DOHH2 (cell line): ENCODE data around the gene ANO6.

Experiments used
- H3F3A ChIP-seq: fragments of 200-600 bp; sonication (generic), shearing (Covaris generic); 2 replicates; pipeline ENCODE4 v1.6.0; 2016; ENCODE audit warnings: antibody characterized with exemption, mild to moderate bottlenecking; ENCODE audit not compliant: control insufficient read depth, insufficient read depth
- H3K27ac ChIP-seq: fragments of 200-600 bp; sonication (generic); 2 replicates; pipeline ENCODE4 v1.5.1; 2014; ENCODE audit warnings: low read depth, mild to moderate bottlenecking, low read length, moderate library complexity
- H3K27me3 ChIP-seq: fragments of 200-600 bp; sonication (generic); 2 replicates; pipeline ENCODE4 v1.6.1; 2014; ENCODE audit warnings: mild to moderate bottlenecking, low read length, mixed read lengths; ENCODE audit not compliant: control insufficient read depth
- H3K36me3 ChIP-seq: fragments of 200-600 bp; sonication (generic); 2 replicates; pipeline ENCODE4 v1.6.1; 2014; ENCODE audit warnings: mild to moderate bottlenecking, low read length, moderate library complexity, mixed read lengths; ENCODE audit not compliant: control insufficient read depth
- H3K4me1 ChIP-seq: fragments of 200-600 bp; sonication (generic); 2 replicates; pipeline ENCODE4 v1.6.1; 2014; ENCODE audit warnings: mild to moderate bottlenecking, low read length, mixed read lengths; ENCODE audit not compliant: control insufficient read depth
- H3K4me2 ChIP-seq: fragments of 200-600 bp; sonication (generic); 2 replicates; pipeline ENCODE4 v1.6.0; 2014; ENCODE audit warnings: mild to moderate bottlenecking, low read length, moderate library complexity
- H3K4me3 ChIP-seq: fragments of 200-600 bp; sonication (generic); 2 replicates; pipeline ENCODE4 v1.5.1; 2014; ENCODE audit warnings: mild to moderate bottlenecking, low read length, mixed read lengths
- H3K79me2 ChIP-seq: fragments of 200-600 bp; sonication (generic); 2 replicates; pipeline ENCODE4 v1.6.1; 2014; ENCODE audit warnings: mild to moderate bottlenecking, low read length, mixed read lengths; ENCODE audit not compliant: control insufficient read depth
- H3K9me2 ChIP-seq: fragments of 200-600 bp; sonication (generic); replicated peaks from 2 replicates; pipeline ENCODE4 v1.6.1; 2014; ENCODE audit warnings: mild to moderate bottlenecking, low read length, mixed read lengths; ENCODE audit not compliant: control insufficient read depth
- H3K9me3 ChIP-seq: fragments of 200-600 bp; sonication (generic); 2 replicates; pipeline ENCODE4 v1.6.1; 2014; ENCODE audit warnings: antibody characterized with exemption, low read length, mixed read lengths; ENCODE audit not compliant: control insufficient read depth, insufficient read depth
- H4K20me1 ChIP-seq: fragments of 200-600 bp; sonication (generic); 2 replicates; pipeline ENCODE4 v1.6.0; 2014; ENCODE audit warnings: low read depth, mild to moderate bottlenecking, antibody characterized with exemption, low read length, moderate library complexity; ENCODE audit not compliant: control insufficient read depth, insufficient read depth
- CTCF ChIP-seq: fragments of 200-600 bp; sonication (generic); IDR thresholded peaks from one replicate; pipeline ENCODE4 v1.5.1; 2014; ENCODE audit warnings: antibody characterized with exemption, mild to moderate bottlenecking, low read depth, low read length; ENCODE audit not compliant: poor library complexity, severe bottlenecking
- EZH2phosphoT487 ChIP-seq: fragments of 200-600 bp; sonication (generic); IDR thresholded peaks from 2 replicates; pipeline ENCODE4 v1.6.1; 2017; ENCODE audit warnings: borderline replicate concordance, mild to moderate bottlenecking, antibody characterized with exemption, low read length, moderate library complexity, mixed read lengths

The ANO6 gene

GRCh38 chr12:45481746-45482145 is 265.9 kb downstream of the ANO6 start:
- Histone ChIP-seq H3K27me3 (no peaks in the 10 kb centered on the region), H3K79me2 (no peaks in the 10 kb centered on the region), H3K4me3 (no peak overlapping the region), H3K9me2 (no peaks in the 10 kb centered on the region), H3K27ac (no peak overlapping the region), H3K9me3 (no peaks in the 10 kb centered on the region), H3K4me2 (no peak overlapping the region), H3K36me3 (no peaks in the 10 kb centered on the region), H4K20me1 (no peaks in the 10 kb centered on the region), H3K4me1 (no peaks in the 10 kb centered on the region), H3F3A (no peaks in the 10 kb centered on the region)
- TF ChIP-seq EZH2phosphoT487: no peak

DNA sequence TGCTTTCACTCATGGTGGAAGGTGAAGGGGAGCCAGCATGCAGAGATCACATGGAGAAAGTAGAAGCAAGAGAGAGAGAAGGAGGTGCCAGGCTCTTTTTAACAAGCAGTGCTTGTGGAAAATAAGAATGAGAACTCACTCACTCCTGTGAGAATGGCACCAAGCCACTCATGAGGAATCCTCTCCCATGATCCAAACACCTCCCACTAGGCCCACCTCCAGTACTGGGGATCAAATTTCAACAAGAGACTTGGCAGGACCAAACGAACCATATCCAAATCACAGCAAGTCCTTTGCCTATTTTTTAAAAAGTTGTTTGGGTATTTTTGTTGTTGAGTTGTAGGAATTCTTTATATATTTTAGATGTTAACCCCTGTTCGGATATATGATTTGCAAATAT is 267.7 kb downstream of the ANO6 start:
- H3K79me2 ChIP-seq: no peaks in the 10 kb centered on the region
- H3K9me3 ChIP-seq: no peaks in the 10 kb centered on the region
- H3K4me3 ChIP-seq: no peak overlapping the region
- no peaks in the 10 kb centered on the region for H3K4me1 ChIP-seq
- H3F3A ChIP-seq: no peaks in the 10 kb centered on the region
- TF ChIP-seq CTCF: no peak
- no peak for TF ChIP-seq EZH2phosphoT487
- H3K27ac ChIP-seq: no peak overlapping the region
- H3K4me2 ChIP-seq: no peak overlapping the region
- H3K36me3 ChIP-seq: no peaks in the 10 kb centered on the region
- H4K20me1 ChIP-seq: no peaks in the 10 kb centered on the region
- H3K9me2 ChIP-seq: no peaks in the 10 kb centered on the region
- no peaks in the 10 kb centered on the region for H3K27me3 ChIP-seq
